ENCODE results near the gene SMCO2. TPM values are rescaled to one million over a fixed set of nuclear protein-coding genes. Genes with fewer than 3 reads are reported as not detected.

Gene SMCO2
- total and polyA plus RNA-seq, 9 donors: 0.16 TPM; not detected in 8

DNA sequence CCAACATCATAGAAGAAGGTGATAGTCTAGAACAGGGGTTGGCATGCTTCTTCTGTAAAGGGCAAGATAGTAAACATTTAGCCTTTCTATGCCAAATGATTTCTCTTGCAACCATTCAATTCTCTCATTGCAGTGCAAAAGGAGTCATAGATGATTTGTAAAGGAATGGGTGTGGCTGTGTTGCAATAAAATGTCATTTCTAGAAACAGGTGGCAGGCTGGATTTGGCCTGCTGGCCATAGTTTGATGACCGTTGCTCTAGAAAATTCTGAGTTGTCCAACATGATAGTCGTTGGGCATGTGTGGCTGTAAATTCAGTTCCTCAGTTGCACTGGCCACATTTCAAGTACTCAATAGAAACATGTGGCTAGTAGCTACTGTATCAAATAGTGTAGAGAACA lies 21.7 kb downstream of the SMCO2 start:
- 70% methylated on average over 1 of the region's 2 CpGs for WGBS (ENCODE audit: insufficient coverage)
- no peak overlapping the region for H3K27ac ChIP-seq (ENCODE audit: low read length)
- H3K4me1 ChIP-seq (ENCODE audit: control insufficient read depth, insufficient read depth, low read length): no peaks in the 10 kb centered on the region

DNA sequence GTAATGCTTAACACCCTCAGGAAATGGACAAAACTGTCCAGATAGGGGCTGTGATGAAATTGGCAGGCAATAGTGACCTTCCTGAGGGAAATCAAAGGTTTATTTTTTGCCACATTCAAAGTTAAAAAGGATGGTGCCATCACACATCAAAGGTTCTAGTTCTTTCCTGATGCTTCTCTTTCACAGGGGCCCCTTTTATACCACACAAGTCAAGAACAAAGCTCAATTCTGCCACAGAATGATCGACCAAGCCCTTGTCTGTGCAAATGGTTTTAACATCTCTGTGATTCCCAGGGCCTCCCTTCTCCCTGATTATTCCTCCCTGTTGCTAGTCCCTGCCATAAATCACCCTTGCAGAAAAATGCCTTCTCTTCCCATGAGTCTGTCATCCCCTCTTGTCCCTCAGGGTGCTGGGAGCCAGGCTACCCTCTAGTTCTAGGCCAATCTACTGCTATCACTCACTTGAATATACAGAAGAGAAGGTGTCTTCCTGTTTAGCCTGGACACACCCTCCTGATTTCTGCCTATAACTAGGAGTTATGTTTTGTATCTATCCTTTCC lies 22.7 kb downstream of the SMCO2 start:
- Histone ChIP-seq H3K4me1 (ENCODE audit: control insufficient read depth, insufficient read depth, low read length) (no peaks in the 10 kb centered on the region), H3K9me3 (replicated peaks; ENCODE audit: control insufficient read depth, low read depth, low read length) (no peaks in the 10 kb centered on the region), H3K36me3 (ENCODE audit: control insufficient read depth, insufficient read depth, low read length) (no peaks in the 10 kb centered on the region), H3K27ac (ENCODE audit: low read length) (no peak overlapping the region), H3K27me3 (ENCODE audit: control insufficient read depth, insufficient read depth, low read length) (no peaks in the 10 kb centered on the region), H3K4me3 (ENCODE audit: low read length) (no peak overlapping the region)
- 17% methylated on average over 1 of the region's 1 CpG for WGBS (ENCODE audit: insufficient coverage)
- no peak for DNase-seq

More for the DNA sequence above, 21.7 kb downstream of the SMCO2 start:
- Histone ChIP-seq H3K27me3 (ENCODE audit: control insufficient read depth, insufficient read depth, low read length) (no peaks in the 10 kb centered on the region), H3K36me3 (ENCODE audit: control insufficient read depth, insufficient read depth, low read length) (no peaks in the 10 kb centered on the region), H3K9me3 (replicated peaks; ENCODE audit: control insufficient read depth, low read depth, low read length) (no peaks in the 10 kb centered on the region), H3K4me3 (ENCODE audit: low read length) (no peak overlapping the region)
- DNase-seq: no peak

DNA sequence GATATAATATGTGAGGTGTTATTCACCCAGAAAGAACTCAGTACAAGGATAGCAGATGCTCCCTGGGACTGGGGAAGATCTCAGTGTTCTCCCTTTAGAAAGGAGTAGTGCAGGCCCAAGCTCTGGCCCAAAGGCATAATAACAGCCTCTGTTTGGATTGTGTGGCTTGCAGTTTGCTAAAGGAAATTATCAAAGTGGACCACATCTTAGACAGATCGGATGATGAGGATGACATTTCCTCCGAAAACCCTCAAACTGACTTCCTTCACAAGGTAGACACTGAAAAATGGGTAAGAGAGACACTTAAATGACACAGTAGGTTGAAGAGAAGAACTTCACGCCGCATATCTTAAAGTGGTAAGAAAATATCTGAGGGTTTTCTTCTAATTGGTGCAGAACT lies 26.1 kb downstream of the SMCO2 start:
- peaks cover 4% of the 10 kb centered on the region for H3K9me3 ChIP-seq (replicated peaks; ENCODE audit: control insufficient read depth, low read depth, low read length)
- WGBS (ENCODE audit: insufficient coverage): 50% methylated on average over 2 of the region's 4 CpGs
- H3K4me3 ChIP-seq (ENCODE audit: low read length): no peak overlapping the region
- no peaks in the 10 kb centered on the region for H3K4me1 ChIP-seq (ENCODE audit: control insufficient read depth, insufficient read depth, low read length)
- H3K27ac ChIP-seq (ENCODE audit: low read length): no peak overlapping the region
- no peaks in the 10 kb centered on the region for H3K27me3 ChIP-seq (ENCODE audit: control insufficient read depth, insufficient read depth, low read length)
- no peak for DNase-seq
- no peaks in the 10 kb centered on the region for H3K36me3 ChIP-seq (ENCODE audit: control insufficient read depth, insufficient read depth, low read length)

DNA sequence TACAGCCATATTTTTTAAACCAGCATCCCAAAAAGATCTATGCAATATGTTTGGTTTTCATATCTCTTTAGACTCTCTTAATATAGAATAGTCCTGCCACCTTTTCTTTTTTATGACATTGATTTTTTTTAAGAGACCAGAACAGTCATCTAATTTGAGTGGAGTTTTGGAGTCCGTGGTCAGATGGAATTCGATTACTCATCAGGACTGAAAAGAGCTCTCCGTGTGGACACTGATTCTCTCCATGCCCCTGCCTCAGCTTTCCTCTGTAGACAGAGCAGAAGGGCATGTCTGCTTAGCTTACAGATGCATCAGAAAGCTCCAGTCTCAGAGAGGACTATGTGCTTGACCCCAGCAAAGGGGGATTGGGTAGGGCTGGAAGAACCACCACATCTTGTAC lies 27.8 kb downstream of the SMCO2 start:
- H3K27me3 ChIP-seq (ENCODE audit: control insufficient read depth, insufficient read depth, low read length): no peaks in the 10 kb centered on the region
- H3K36me3 ChIP-seq (ENCODE audit: control insufficient read depth, insufficient read depth, low read length): no peaks in the 10 kb centered on the region
- no peak overlapping the region for H3K27ac ChIP-seq (ENCODE audit: low read length)
- no peak for DNase-seq
- H3K9me3 ChIP-seq (replicated peaks; ENCODE audit: control insufficient read depth, low read depth, low read length): peaks cover 13% of the 10 kb centered on the region
- WGBS (ENCODE audit: insufficient coverage): 83% methylated on average over 1 of the region's 3 CpGs
- H3K4me1 ChIP-seq (ENCODE audit: control insufficient read depth, insufficient read depth, low read length): no peaks in the 10 kb centered on the region
- no peak overlapping the region for H3K4me3 ChIP-seq (ENCODE audit: low read length)

- DNase-seq: no peak
- H3K4me3 ChIP-seq (ENCODE audit: low read length): no peak overlapping the region
- H3K27me3 ChIP-seq (ENCODE audit: control insufficient read depth, insufficient read depth, low read length): no peaks in the 10 kb centered on the region
- H3K36me3 ChIP-seq (ENCODE audit: control insufficient read depth, insufficient read depth, low read length): no peaks in the 10 kb centered on the region
- H3K27ac ChIP-seq (ENCODE audit: low read length): no peak overlapping the region
- H3K4me1 ChIP-seq (ENCODE audit: control insufficient read depth, insufficient read depth, low read length): no peaks in the 10 kb centered on the region
- H3K9me3 ChIP-seq (replicated peaks; ENCODE audit: control insufficient read depth, low read depth, low read length): peaks cover 13% of the 10 kb centered on the region
These were observed 30.5 kb downstream of the SMCO2 start for GRCh38 chr12:27477049-27477448.

GRCh38 chr12:27478949-27479348 lies 32.4 kb downstream of the SMCO2 start:
- Histone ChIP-seq H3K4me3 (ENCODE audit: low read length) (no peak overlapping the region), H3K9me3 (replicated peaks; ENCODE audit: control insufficient read depth, low read depth, low read length) (peaks cover 13% of the 10 kb centered on the region), H3K27me3 (ENCODE audit: control insufficient read depth, insufficient read depth, low read length) (no peaks in the 10 kb centered on the region), H3K27ac (ENCODE audit: low read length) (no peak overlapping the region), H3K36me3 (ENCODE audit: control insufficient read depth, insufficient read depth, low read length) (no peaks in the 10 kb centered on the region), H3K4me1 (ENCODE audit: control insufficient read depth, insufficient read depth, low read length) (no peaks in the 10 kb centered on the region)
- DNase-seq: no peak

DNA sequence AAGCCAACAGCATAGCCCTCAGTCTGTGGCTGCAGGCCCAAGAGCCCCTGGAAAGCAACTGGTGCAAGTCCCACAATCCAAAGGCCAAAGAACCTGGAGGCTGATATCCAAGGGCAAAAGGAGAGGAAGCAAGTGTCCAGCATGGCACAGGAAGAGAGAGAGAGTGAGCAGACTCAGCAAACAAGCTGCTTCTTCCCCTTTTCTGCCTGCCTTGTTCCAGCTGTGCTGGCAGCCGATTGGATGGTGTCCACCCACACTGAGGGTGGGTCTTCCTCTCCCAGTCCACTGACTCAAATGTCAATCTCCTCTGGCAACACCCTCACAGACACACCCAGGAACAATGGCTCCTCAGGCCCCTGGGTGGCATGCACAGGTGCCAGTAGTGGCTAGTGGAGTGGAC lies 33.5 kb downstream of the SMCO2 start:
- Histone ChIP-seq H3K27me3 (ENCODE audit: control insufficient read depth, insufficient read depth, low read length) (no peaks in the 10 kb centered on the region), H3K4me3 (ENCODE audit: low read length) (no peak overlapping the region), H3K27ac (ENCODE audit: low read length) (no peak overlapping the region), H3K9me3 (replicated peaks; ENCODE audit: control insufficient read depth, low read depth, low read length) (peaks cover 13% of the 10 kb centered on the region), H3K36me3 (ENCODE audit: control insufficient read depth, insufficient read depth, low read length) (no peaks in the 10 kb centered on the region), H3K4me1 (ENCODE audit: control insufficient read depth, insufficient read depth, low read length) (no peaks in the 10 kb centered on the region)
- 71% methylated on average over 1 of the region's 1 CpG for WGBS (ENCODE audit: insufficient coverage)
- DNase-seq: no peak

DNA sequence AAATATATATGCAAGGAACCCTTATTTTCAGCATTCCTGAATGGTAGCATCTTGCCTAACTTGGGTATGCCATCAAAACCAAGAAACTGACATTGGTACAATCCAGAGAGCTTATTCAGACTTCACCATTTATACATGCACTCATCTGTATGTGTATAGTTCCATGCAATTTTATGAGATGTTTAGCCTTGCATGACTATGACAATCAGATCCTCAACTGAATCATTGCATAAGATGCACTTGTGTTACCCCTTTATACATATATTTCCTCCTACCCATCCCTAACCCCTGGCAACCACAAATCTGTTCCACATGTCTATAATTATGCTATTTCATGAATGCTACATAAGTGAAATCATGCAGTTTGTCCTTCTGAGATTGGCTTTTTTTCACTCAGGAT lies 40.4 kb downstream of the SMCO2 start:
- no peaks in the 10 kb centered on the region for H3K4me1 ChIP-seq (ENCODE audit: control insufficient read depth, insufficient read depth, low read length)
- no peak overlapping the region for H3K4me3 ChIP-seq (ENCODE audit: low read length)
- no peak overlapping the region for H3K27ac ChIP-seq (ENCODE audit: low read length)
- H3K36me3 ChIP-seq (ENCODE audit: control insufficient read depth, insufficient read depth, low read length): no peaks in the 10 kb centered on the region
- no peaks in the 10 kb centered on the region for H3K27me3 ChIP-seq (ENCODE audit: control insufficient read depth, insufficient read depth, low read length)
- DNase-seq: no peak
- H3K9me3 ChIP-seq (replicated peaks; ENCODE audit: control insufficient read depth, low read depth, low read length): no peaks in the 10 kb centered on the region

DNA sequence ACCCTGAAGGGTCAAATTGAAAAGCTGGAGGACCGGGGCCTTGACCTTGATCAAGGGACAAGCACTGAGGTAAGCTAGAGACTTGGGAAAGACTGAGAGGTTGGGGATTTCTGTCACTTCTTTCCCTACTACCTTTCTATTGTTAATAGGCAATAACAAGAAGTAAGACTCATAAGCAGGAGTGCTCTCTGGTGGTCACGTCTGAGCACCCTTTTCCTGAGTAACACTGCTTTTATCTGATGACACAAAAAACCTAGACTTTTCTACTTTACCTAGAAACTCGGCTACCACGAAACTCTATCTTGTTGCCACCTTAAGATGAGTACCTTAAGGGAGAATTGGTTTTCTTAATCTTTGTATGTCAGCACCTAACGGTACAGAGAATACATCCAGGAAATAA lies 41.9 kb downstream of the SMCO2 start:
- no peaks in the 10 kb centered on the region for H3K27me3 ChIP-seq (ENCODE audit: control insufficient read depth, insufficient read depth, low read length)
- H3K36me3 ChIP-seq (ENCODE audit: control insufficient read depth, insufficient read depth, low read length): no peaks in the 10 kb centered on the region
- no peak overlapping the region for H3K4me3 ChIP-seq (ENCODE audit: low read length)
- no peak for DNase-seq
- no peaks in the 10 kb centered on the region for H3K9me3 ChIP-seq (replicated peaks; ENCODE audit: control insufficient read depth, low read depth, low read length)
- no CpG with 5 or more reads among the region's 5 CpGs for WGBS (ENCODE audit: insufficient coverage)
- H3K27ac ChIP-seq (ENCODE audit: low read length): no peak overlapping the region
- H3K4me1 ChIP-seq (ENCODE audit: control insufficient read depth, insufficient read depth, low read length): no peaks in the 10 kb centered on the region

GRCh38 chr12:27491226-27491625 lies 44.7 kb downstream of the SMCO2 start:
- H3K36me3 ChIP-seq (ENCODE audit: control insufficient read depth, insufficient read depth, low read length): no peaks in the 10 kb centered on the region
- H3K4me3 ChIP-seq (ENCODE audit: low read length): no peak overlapping the region
- H3K4me1 ChIP-seq (ENCODE audit: control insufficient read depth, insufficient read depth, low read length): no peaks in the 10 kb centered on the region
- no peaks in the 10 kb centered on the region for H3K27me3 ChIP-seq (ENCODE audit: control insufficient read depth, insufficient read depth, low read length)
- H3K27ac ChIP-seq (ENCODE audit: low read length): no peak overlapping the region
- no peaks in the 10 kb centered on the region for H3K9me3 ChIP-seq (replicated peaks; ENCODE audit: control insufficient read depth, low read depth, low read length)
- WGBS (ENCODE audit: insufficient coverage): no CpG with 5 or more reads among the region's 2 CpGs
- DNase-seq: no peak

DNA sequence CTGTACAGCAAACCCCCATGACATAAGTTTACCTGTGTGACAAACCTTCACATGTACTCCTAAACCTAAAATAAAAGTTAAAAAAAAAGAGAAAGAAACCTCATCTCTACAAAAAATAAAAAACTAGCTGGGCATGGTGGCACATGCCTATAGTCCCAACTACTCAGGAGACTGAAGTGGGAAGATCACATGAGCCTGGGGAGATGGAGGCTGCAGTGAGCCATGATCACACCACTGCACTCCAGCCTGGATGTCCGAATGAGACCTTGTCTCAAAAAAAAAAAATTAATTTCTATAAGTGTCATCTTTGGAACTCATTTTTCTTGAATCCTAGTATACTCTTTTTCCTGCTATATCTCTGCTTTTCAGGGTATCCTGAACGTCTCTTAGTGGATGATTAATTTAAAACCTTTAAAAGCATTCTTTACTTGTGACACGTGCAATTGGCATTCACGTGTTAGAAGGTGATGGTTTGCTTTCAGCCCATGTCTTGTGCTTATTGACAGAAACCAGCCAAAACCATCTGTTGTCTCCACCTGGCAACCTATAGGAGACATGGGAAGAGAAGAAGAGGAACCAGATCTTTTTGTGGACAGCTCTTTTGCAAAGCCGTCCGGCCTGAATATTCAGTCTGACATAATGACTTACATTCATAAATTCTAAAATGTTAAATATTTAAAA lies 46.9 kb downstream of the SMCO2 start:
- H3K27ac ChIP-seq (ENCODE audit: low read length): no peak overlapping the region
- no peak overlapping the region for H3K4me3 ChIP-seq (ENCODE audit: low read length)
- no CpG with 5 or more reads among the region's 6 CpGs for WGBS (ENCODE audit: insufficient coverage)
- H3K27me3 ChIP-seq (ENCODE audit: control insufficient read depth, insufficient read depth, low read length): no peaks in the 10 kb centered on the region
- no peak for DNase-seq
- H3K9me3 ChIP-seq (replicated peaks; ENCODE audit: control insufficient read depth, low read depth, low read length): no peaks in the 10 kb centered on the region
- no peaks in the 10 kb centered on the region for H3K36me3 ChIP-seq (ENCODE audit: control insufficient read depth, insufficient read depth, low read length)
- H3K4me1 ChIP-seq (ENCODE audit: control insufficient read depth, insufficient read depth, low read length): no peaks in the 10 kb centered on the region

Measured in muscle of leg (tissue), 11 donors.